H4 (cell line): ENCODE data around the gene HLA-DRA. TPM values are rescaled to one million over a fixed set of nuclear protein-coding genes. Genes with fewer than 3 reads are reported as not detected.
"Not testable (repeated sequence)": the region's sequence is repeated elsewhere in the genome, so short reads cannot be mapped to it uniquely, and the experiment has no call there.

Source experiments
- DNase-seq: peaks from one replicate; pipeline ENCODE4 v3.0.0-alpha.2; 2015; ENCODE audit warnings: low spot score
- total RNA-seq: library from RNA; depleted of rRNA; stranded (reverse); fragments of >200 nt; shearing (Covaris generic); gene quantifications from 2 replicates; pipeline ENCODE4 v1.2.3, GENCODE V29; 2014

Gene HLA-DRA
- total RNA-seq, 1 experiment from 2014 or later: 3.3 TPM

DNA sequence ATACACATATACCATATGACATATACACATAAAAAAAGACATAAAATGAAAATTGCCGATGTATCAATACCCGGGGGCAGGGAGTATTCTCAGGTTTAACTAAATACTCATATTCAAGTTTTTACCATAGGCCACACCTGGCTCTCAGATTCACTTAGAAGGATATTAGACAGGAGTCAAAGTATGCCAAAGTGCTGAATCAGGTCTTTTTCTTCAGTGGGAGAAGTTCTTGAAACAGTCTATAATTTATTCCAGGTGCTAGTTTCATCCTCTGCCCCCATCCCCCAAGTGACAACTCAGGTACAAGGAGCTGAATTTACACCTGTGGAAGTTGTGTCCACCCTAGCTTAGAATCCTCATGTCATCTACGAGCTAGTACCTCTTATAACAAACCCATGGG lies 8.5 kb upstream of the HLA-DRA start:
- DNase-seq: no peak

DNA sequence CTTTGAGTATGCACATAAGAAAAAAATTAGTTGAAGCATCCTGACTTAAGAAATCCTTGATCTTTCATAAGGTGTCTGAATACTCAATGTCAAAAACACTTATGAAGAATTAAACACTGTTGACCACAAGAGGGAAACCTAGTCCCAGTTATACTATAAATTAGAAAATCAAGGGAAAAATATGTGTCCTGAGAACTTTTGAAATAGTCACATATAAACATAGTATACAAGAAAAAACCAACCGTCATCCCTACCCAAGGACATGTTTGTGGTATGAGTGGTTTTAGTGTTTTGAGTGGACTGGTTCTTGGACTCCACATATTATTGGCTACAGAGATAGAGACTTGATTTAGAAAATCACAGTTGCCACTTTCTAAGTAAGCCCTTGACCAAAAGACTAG lies 7.6 kb upstream of the HLA-DRA start:
- DNase-seq: peak; percentile 39

DNA sequence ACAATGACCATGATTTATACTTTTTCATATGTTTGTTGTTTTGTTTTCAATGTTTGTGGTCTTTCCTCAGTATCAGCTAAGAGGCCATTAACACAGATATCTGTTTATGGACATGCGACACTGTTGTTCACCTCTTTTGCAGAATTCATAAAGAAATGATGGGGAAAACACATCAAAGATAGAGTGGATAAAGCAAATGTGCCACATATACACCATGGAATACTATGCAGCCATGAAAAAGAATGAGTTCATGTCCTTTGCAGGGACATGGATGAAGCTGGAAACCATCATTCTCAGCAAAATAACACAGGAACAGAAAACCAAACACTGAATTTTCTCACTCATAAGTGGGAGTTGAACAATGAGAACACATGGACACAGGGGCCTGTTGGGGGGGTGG lies 5.7 kb upstream of the HLA-DRA start:
- DNase-seq: not testable (repeated sequence)

DNA sequence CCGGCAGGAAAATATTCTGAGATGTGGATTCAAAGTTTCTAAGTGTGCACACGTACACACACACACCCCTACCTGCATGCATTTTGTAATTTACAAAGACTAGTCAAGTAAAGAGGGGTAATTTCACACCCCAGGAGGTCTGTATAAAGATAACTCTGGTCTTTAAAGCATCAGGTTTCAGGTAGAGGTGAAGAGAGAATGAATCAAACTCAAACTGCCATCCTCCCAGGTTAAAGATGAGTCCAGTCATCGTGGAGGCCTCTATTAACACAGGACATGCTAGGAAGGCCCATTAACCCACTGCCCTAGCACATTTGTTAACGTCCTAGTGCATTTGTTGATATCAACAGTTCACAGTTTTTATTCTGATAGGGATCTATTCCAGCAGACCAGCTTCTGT lies 3.5 kb upstream of the HLA-DRA start:
- DNase-seq: no peak

DNA sequence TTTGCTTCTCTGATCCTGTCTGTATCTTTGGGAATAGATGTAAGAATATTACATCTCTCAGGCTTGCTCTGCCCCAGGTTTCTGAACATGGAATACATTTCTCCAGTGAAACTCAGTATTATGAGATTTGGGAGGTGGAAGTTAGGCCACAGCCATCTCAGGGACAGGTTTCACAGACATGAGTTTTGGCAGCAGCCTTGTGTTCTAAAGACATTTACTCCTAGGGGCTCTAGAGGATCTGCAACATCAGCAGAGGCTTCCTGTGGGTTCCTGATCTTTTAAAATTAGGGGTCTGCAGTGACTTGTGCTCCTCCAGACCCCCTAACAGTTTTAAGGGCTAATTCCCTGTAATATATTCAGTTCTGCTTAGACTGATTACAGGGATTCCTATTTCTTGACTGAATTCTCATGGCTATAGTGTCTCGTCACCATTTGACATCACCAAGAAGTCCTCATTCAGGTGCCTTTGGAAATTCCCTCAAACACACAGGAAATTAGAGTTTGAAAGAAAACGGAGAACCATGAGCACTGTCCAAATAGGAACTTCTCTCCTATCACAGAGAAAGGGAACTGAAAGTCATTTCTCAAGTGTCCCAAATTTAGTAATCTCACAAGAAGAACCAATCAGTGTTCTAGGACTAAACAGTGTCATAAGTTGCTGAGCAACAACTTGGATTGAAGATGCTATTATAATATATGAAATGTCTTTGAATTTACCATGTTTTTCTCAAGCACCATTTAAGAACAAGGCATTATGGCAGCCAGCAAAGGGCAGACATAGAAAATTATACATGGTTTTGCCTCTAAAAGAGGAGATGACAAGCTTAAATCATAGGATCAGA lies 2.5 kb upstream of the HLA-DRA start:
- DNase-seq: no peak

DNA sequence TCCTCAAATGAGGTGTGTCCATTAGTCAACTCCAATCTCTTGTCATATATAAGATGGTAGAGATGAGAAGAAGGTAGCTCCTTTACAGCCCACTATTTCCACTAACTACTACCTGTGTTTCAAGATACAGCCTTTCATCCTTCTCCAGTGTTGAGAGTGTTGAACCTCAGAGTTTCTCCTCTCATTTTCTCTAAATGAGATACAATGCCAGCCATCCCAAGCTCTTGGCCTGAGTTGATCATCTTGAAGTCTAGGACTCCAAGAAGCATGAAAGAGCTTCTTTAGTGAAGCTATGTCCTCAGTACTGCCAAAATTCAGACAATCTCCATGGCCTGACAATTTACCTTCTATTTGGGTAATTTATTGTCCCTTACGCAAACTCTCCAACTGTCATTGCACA lies 548 bp upstream of the HLA-DRA start:
- DNase-seq: no peak

DNA sequence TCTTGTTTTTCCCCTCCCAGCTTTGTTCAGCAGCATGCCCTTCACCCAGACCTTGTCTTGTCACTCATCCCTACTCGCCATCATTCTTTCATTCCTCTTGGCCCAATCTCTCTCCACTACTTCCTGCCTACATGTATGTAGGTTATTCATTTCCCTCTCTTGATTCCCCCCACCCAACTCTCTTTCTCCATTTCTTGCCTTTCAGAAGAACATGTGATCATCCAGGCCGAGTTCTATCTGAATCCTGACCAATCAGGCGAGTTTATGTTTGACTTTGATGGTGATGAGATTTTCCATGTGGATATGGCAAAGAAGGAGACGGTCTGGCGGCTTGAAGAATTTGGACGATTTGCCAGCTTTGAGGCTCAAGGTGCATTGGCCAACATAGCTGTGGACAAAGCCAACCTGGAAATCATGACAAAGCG lies 2.6 kb downstream of the HLA-DRA start:
- DNase-seq: no peak

DNA sequence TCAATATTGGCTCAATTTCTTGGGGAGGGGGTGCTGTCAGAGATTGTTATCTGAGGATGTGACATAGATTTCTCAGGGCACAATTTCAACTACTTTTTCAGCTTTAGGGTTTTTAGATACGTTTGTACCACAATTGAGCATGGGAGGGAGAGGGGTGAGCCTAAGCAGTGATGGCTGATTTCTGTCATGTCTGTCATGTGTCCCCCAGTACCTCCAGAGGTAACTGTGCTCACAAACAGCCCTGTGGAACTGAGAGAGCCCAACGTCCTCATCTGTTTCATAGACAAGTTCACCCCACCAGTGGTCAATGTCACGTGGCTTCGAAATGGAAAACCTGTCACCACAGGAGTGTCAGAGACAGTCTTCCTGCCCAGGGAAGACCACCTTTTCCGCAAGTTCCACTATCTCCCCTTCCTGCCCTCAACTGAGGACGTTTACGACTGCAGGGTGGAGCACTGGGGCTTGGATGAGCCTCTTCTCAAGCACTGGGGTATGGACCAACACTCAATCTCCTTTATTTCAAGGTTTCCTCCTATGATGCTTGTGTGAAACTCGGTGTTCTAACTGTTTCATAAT lies 3.4 kb downstream of the HLA-DRA start:
- no peak for DNase-seq

DNA sequence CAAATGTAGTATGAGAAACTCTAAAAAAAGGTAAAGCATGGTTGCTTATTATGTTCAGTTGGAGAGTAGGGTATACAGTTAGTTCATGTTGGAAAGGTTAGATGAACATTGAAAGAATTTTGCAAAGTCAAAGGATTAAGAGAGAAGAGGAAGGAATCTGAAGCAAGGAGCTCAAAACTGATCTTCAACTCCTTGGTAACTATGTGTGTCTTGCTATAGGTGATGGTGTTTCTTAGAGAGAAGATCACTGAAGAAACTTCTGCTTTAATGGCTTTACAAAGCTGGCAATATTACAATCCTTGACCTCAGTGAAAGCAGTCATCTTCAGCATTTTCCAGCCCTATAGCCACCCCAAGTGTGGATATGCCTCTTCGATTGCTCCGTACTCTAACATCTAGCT lies 4.7 kb downstream of the HLA-DRA start:
- DNase-seq: no peak

- DNase-seq: no peak
These were observed 5.7 kb downstream of the HLA-DRA start for GRCh38 chr6:32445321-32445854.

- no peak for DNase-seq
These were observed 8.2 kb downstream of the HLA-DRA start for GRCh38 chr6:32447932-32448331.

DNA sequence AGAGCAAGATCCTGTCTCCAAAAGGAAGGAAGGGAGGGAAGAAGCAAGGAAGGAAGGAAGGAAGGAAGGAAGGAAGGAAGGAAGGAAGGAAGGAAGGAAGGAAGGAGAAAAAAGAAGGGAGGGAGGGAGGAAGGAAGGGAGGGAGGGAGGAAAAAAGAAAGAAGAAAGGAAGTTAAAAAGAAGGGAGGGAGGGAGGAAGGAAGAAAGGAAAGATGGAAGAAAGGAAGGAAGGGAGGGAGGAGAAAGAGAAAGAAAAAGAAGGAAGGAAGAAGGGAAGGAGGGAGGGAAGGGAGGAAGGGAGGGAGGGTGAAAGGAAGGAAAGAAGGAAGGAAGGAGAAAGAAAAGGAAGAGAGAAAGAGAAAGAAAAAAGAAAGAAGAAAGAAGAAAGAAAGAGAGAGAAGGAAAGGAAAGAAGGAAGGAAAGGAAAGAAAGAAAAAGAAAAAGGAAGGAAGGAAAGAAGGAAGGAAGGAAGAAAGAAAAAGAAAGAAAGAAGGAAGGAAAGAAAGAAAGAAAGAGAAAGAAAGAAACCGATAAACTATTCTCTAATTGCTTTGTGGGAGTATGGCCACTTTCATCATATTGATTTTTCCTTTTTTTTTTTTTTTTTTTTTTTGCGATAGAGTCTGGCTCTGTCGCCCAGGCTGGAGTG lies 9.5 kb downstream of the HLA-DRA start:
- no peak for DNase-seq

- DNase-seq: no peak
These were observed 17.4 kb downstream of the HLA-DRA start for GRCh38 chr6:32457054-32457453.

DNA sequence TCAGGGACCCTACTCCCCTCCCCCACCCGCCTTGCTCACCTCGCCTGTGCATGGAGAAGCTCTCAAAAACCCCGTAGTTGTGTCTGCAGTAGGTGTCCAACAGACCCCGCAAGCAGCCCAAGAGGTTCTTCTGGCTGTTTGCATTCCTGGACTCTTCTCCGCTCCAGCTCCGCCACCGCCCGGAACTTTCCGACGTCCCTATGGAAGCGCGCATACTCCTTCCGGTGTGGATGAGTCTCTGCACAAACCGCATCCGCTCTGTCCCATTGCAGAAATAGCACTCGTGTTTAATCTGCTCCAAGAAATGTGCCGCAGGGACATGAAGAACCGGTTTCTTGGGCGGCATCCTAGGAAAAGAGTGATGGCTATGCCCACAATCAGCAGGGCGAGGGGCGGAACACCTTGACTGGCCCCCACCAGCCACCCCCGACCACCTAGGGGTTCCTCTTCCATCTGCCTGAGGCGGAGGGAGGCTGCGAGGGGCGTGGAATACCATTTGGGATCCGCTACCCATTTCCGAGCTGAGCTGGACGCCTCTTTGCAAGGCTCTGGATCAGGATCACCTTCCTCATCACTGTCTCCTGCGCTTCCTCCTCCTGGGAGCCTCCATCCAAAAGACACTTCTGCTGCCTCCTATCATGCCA lies 20.2 kb downstream of the HLA-DRA start:
- DNase-seq: no peak

DNA sequence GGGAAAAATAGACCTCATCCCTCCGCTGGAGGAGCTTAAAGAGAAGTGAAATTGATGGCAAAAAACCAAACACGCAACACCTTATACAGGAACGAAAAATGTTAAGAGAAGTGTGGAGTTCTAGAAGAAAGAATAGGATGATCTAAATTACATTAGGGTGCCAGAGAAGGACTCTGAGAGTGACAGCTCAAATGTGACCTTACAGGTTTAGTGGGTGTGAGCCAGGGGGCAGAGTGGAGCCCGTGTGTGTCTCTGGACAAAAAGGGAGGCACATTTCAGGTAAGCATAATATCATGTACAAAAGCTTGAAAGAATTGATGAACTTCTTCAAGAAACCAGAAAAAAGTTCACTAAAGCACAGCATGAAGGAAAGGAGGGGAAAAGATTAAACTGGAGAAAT lies 20.8 kb downstream of the HLA-DRA start:
- DNase-seq: no peak

GRCh38 chr6:32461493-32461892 lies 21.8 kb downstream of the HLA-DRA start:
- DNase-seq: no peak

DNA sequence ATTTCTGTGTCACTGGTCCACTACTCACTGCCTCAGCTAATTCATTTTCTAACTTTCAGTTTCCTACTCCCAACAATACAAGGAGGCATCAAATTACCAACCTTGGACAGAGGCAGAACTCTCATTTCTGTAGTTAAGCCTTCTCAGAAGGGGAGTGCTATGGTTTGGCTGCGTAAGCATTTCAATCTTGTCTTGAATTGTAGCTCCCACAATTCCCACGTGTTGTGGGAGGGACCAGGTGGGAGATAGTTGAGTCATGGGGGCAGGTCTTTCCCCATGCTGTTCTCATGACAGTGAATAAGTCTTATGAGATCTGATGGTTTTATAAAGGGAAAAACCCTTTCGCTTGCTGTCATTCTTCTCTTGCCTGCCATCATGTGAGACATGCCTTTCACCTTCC lies 22.9 kb downstream of the HLA-DRA start:
- DNase-seq: peak; percentile 39

- not testable (repeated sequence) for DNase-seq
These were observed 28.2 kb downstream of the HLA-DRA start for GRCh38 chr6:32467743-32468503.

GRCh38 chr6:32472781-32473375 lies 33.2 kb downstream of the HLA-DRA start:
- peak; percentile 0 for DNase-seq

GRCh38 chr6:32473376-32474348 lies 34.0 kb downstream of the HLA-DRA start:
- peak; percentile 1 for DNase-seq
